Measurements from ENCODE around the gene CIB4.

DNA sequence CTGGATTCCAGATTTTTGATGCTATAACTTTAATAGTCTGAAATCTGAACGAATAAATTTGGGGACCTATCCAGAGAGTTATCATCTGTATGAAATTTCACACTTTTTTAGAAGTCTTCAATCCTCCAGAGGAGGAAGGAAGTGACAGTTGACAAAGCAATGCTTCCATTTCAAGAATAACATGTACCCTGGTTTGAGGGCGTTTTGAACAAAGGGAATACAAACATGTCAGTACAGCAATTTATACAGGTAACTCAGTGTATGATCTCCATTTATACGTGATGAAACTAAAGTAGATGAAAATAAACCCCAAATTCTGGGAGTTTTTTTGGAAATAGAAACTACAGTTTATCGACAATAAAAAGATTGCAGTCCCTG is 42.2 kb downstream of the CIB4 start:
- TF ChIP-seq POLR2A (IDR thresholded peaks at IDR 0.05; ENCODE audit: low read depth, low read length) = no peak
- TF ChIP-seq, protein P1, sequence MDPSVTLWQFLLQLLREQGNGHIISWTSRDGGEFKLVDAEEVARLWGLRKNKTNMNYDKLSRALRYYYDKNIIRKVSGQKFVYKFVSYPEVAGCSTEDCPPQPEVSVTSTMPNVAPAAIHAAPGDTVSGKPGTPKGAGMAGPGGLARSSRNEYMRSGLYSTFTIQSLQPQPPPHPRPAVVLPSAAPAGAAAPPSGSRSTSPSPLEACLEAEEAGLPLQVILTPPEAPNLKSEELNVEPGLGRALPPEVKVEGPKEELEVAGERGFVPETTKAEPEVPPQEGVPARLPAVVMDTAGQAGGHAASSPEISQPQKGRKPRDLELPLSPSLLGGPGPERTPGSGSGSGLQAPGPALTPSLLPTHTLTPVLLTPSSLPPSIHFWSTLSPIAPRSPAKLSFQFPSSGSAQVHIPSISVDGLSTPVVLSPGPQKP (IDR thresholded peaks at IDR 0.05; ENCODE audit: borderline replicate concordance, low read depth, low read length) = no peak
- TF ChIP-seq, protein P2, sequence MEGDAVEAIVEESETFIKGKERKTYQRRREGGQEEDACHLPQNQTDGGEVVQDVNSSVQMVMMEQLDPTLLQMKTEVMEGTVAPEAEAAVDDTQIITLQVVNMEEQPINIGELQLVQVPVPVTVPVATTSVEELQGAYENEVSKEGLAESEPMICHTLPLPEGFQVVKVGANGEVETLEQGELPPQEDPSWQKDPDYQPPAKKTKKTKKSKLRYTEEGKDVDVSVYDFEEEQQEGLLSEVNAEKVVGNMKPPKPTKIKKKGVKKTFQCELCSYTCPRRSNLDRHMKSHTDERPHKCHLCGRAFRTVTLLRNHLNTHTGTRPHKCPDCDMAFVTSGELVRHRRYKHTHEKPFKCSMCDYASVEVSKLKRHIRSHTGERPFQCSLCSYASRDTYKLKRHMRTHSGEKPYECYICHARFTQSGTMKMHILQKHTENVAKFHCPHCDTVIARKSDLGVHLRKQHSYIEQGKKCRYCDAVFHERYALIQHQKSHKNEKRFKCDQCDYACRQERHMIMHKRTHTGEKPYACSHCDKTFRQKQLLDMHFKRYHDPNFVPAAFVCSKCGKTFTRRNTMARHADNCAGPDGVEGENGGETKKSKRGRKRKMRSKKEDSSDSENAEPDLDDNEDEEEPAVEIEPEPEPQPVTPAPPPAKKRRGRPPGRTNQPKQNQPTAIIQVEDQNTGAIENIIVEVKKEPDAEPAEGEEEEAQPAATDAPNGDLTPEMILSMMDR (conservative IDR thresholded peaks at IDR 0.05; ENCODE audit: low read depth, low read length) = no peak
- no peak for TF ChIP-seq RFX5 (IDR thresholded peaks at IDR 0.05; ENCODE audit: low read depth, low read length)
- TF ChIP-seq, protein P3, sequence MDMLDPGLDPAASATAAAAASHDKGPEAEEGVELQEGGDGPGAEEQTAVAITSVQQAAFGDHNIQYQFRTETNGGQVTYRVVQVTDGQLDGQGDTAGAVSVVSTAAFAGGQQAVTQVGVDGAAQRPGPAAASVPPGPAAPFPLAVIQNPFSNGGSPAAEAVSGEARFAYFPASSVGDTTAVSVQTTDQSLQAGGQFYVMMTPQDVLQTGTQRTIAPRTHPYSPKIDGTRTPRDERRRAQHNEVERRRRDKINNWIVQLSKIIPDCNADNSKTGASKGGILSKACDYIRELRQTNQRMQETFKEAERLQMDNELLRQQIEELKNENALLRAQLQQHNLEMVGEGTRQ (IDR thresholded peaks at IDR 0.05; ENCODE audit: low read depth, low read length) = no peak
- no peak for TF ChIP-seq FOS (IDR thresholded peaks at IDR 0.05; ENCODE audit: low read depth, low read length)
- no peak for TF ChIP-seq CHD1 (IDR thresholded peaks at IDR 0.05; ENCODE audit: low read depth, low read length)
- TF ChIP-seq MAFK (IDR thresholded peaks at IDR 0.05; ENCODE audit: low read depth, low read length) = no peak

Measured in IMR-90 (cell line).